HPDE6-E6E7 (cell line): ENCODE results near the gene PFKL.

ENCODE experiments used
- DNase-seq: peaks from one replicate; pipeline ENCODE4 v3.0.0; 2011; ENCODE audit warnings: missing footprints; ENCODE audit errors: extremely low spot score

Gene PFKL

GRCh38 chr21:44363278-44363677, 63.4 kb downstream of the PFKL start:
- DNase-seq, result no peak

DNA sequence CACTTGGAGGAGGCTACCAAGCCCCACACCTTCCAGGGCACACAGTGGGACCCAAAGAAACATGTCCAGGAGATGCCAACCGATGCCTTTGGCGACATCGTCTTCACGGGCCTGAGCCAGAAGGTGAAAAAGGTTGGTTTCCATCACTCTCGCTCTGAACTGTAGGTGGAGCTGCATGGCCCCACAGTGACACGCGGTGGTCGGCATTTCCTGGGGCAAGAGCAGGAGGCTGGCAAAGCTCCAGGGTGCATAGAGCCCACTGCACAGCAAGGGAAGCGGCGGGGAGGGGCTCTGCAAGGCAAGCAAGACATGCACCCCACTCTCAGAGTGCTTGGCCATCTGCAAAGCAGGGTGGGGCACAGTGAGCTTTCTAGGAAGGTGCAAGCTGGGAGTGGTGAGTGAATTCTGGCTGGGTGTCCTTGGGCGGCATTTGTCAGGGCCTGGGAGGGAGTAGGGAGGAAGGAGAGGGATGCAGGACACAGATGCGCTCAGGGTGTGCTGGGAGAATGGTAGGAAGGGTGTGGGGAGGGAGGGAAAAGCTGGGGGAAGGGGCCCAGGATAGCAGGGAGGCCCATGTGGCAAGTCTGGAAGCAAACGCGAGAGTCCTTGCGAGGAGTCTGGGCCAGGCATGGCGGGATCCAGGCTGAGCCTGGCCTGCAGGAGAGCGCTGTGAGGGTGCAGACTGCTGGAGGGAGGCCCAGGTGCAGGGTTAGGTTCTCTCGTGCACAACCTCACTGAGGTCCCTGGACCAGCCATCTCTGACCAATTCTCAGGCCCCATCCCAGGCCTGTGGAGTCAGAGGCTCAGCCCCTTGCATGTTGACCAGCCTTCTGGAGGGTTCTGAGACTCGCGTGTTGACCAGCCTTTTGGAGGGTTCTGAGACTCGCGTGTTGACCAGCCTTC, 64.5 kb downstream of the PFKL start:
- no peak for DNase-seq

DNA sequence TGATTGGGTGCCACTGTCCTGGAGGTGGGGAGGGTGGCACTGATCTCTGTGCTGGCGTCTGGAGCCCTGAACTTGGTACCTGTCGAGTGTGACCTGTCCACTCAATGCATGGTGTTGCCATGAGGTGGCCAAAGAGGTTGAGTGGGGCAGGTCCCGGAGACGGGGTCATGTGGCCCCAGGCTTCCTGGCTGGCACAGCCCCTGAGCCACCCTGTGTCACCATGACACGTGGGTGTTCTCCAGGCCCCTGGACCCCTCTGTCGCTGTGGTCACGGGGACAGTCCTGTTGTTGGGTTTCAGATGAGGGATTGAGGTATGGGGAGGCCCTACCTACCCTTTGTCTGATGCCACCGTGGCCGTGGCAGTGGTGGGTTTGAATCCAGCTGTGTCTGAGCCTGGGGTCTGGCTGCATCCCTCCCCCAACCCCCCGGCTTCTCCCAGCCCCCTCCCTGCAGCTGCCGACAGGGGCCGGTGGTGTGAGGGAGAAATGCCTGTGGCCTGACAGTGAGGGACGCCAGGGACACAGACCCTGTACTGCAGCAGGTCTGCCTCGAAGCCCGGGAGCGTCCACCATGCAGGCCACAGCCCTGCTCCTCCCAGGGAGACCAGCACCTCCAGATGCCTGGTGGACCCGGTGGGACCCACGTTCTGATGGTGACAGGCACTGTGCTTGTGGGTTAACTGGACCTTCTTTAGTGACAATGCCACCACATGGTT, 65.6 kb downstream of the PFKL start:
- DNase-seq, result no peak

DNA sequence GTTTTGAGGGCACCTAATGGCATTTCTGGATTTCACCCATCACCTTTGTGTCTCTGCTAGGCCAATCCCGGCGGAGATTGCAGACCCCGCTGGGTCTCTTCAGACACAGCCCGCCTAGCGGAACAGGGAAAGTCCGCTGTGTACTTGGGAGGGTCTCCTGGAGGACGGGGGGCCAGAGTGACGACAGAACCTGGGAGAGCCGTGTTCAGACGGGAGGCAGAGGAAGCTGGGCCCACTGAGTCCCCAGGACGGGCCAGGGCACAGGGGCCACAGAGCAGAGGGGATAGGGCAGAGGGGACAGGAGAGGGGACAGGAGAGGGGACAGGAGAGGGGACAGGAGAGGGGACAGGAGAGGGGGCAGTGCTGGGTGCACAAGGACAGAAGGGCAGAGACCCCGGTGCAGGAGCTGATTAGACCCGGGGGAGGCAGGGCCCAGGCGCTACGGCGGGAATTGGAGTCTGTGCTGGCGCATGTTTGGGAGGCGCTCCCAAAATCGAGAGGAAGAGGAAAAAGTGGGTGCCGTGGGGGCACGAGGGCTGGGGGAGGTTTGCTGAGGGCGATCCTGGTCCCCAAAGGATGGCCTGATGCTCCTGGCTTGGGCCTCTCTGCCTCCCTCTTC, 66.2 kb downstream of the PFKL start:
- no peak for DNase-seq

- DNase-seq, result no peak
These were observed 66.8 kb downstream of the PFKL start for GRCh38 chr21:44366586-44367211.

DNA sequence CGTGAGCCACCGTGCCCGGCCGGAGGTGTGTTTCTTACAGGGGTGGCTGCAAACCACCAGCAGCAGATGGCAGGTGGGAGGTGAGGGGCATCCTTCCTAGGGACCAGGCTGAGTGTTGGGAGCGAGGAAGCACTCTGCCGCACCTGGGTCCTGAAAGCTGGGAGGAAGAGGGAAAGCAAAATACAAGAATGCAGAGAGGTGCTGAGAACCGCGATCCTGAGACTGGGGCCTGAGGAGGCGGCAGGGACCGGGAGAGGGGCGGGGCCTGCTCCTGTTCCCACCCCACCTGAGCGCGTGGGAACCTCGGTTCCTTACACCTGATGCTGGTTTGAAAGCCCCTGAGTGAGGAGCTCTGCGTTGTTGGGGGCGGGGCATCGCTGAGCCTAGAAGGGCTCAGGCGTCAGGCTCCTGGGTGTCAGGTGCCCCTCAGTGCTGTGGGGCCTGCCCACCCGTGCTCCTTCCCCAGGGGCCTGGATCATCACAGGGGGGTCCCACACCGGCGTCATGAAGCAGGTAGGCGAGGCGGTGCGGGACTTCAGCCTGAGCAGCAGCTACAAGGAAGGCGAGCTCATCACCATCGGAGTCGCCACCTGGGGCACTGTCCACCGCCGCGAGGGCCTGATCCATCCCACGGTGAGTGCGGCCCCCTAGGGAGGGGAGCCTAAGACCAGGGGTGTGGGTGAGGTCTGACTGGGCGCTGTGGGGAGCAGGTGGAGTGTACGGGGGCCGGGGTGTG, 69.0 kb downstream of the PFKL start:
- DNase-seq, result no peak

DNA sequence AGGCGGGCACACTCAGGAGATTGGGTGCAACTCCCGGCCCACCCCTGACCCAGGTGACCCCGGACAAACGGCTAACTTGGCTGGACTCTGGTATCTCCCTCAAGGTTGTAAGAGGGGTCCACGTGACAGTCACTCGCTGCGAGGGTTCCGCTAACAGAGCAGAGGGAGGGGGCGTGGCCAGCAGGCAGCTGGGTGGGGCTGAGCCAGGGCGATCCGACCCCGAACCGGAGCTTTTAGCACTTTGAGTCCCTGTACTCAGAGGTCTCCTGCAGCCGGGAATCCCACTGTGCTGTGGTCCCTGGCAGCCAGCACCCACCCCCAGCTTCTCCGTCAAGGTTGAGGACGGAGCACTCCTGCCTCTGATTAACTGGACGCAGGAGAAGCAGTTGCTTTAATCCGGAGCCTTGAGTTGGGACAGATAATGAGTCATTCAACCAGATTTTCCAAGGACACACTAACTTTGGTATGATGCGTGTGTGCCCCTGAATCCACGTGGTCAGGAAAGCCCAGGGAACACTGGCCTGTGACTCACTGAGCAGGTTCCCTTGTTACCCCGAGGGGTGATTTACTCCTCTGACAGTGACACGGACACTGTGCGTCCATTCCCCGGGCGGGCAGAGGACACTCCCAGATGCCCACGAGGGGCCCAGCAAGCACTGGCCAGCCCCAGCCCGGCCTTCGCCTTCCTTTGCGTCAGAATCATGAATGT, 70.3 kb downstream of the PFKL start:
- no peak for DNase-seq

DNA sequence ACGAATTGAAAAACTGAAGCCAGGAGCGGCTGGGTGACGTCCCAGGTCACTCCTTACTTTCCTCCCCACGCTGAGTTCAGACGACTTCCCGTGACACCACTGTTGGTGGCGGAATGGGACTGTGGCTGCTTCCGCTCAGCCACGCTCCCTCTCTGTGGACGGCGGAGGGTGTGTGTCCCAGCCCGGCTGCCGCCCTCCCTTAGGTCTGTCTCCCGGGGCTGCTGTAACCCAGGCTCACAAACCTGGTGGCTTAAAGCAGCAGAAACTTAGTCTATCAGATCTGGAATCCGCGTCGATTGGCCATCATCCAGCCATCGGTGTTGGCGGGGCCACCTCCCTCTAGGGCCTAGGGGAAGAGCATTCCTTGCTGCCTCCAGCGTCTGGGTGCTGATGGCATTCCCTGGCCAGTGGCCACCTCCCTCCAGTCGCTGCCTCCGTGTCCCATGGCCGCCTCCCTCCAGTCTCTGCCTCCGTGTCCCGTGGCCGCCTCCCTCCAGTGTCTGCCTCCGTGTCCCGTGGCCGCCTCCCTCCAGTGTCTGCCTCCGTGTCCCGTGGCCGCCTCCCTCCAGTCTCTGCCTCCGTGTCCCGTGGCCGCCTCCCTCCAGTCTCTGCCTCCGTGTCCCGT, 71.0 kb downstream of the PFKL start:
- DNase-seq, result no peak

- no peak for DNase-seq
These were observed 71.7 kb downstream of the PFKL start for GRCh38 chr21:44371596-44371995.

DNA sequence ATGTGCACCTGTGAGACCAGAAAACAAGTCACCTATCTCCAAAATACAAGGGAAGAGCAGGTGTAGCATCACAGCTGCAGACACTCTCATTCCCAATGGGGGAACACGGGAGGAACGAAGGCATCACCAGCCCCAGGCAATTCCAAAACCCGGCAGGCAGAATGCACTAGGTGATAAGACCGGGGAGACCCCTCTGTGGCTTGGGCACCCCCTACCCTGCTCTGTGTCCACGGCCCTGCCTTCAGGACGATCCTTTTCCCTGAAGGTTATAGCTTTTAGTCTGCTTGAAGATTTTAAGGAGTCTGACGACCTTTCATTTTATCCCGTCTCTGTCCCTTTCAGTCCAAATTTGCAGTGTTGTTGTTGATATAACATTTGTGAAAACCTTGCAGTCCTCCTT, 72.8 kb downstream of the PFKL start:
- DNase-seq, result no peak

DNA sequence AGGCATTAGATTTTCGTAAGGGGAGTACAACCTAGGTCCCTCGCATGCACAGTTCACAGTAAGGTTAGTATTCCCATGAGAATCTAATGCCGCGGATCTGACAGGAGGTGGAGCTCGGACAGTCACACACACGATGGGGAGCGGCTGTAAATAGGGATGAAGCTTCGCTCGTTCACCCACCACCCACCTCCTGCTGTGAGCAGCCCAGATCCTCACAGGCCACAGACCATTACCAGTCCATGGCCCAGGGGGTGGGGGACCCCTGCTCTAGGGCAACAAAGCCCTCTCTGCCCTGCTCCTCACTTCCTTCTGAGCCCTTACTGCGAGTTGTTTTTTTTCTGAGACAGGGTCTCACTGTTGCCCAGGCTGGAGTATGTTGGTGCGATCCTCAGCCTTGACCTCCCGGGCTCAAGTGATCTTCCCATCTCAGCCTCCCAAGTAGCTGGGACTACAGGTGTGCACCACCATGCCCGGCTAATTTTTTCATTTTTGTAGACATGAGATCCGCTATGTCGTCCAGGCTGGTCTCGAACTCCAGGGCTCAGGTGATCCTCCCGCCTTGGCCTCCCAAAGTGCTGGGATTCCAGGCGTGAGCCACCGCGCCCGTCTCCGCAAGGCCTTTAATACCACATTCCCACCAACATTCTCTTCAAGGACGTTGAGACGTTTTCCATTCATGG, 74.9 kb downstream of the PFKL start:
- no peak for DNase-seq

DNA sequence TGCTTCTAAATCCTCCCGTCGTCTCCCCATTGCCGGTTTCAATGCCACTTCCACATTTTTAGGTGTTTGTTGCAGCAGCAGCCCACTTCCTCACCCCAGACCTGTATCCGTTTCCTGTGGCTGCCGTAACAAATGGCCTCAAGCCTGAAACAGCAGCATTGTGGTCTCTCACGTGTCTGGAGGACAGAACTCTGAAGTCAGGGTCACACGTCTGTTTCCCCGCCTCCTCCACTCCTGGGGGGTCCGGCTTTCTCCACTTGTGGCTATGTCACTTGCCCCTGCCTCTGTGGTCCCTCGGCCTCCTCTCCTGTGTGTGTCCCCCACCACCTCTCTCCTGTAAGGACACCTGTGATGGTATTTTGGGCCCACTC, 75.4 kb downstream of the PFKL start:
- DNase-seq, result no peak

DNA sequence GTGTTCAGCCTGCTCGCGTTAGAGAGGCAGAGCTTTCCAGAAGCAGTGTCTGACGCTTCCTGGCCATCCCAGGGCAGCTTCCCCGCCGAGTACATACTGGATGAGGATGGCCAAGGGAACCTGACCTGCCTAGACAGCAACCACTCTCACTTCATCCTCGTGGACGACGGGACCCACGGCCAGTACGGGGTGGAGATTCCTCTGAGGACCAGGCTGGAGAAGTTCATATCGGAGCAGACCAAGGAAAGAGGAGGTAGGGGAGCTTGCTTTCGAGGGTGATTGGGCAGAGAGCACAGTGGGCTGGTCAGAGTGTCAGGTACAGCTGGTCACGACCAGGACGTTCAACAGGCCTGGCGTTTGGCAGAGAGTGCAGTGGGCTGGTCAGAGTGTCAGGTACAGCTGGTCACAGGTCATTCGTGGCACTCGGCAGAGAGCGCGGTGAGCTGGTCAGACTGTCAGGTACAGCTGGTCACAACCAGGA, 75.9 kb downstream of the PFKL start:
- no peak for DNase-seq

- no peak for DNase-seq
These were observed 76.8 kb downstream of the PFKL start for GRCh38 chr21:44376606-44377005.
